Measurements from ENCODE around the gene CAMK2B. TPM values are rescaled to one million over a fixed set of nuclear protein-coding genes. Genes with fewer than 3 reads are reported as not detected.

The CAMK2B gene
- total RNA-seq, 1 experiment from 2014 or later: not detected

GRCh38 chr7:44187636-44188416 is 137.6 kb downstream of the CAMK2B start:
- no peaks in the 10 kb centered on the region for H3K9me3 Mint-ChIP-seq (ENCODE audit: unreplicated experiment)
- no peaks in the 10 kb centered on the region for H3K9me3 ChIP-seq
- no peaks in the 10 kb centered on the region for H3K36me3 ChIP-seq (ENCODE audit: control insufficient read depth, insufficient read depth, low read length)
- intact Hi-C loops (cut with micrococcal nuclease; ENCODE audit: unreplicated experiment): no loop called here
- H3K4me1 Mint-ChIP-seq (ENCODE audit: low read depth, unreplicated experiment): no peaks in the 10 kb centered on the region
- no peaks in the 10 kb centered on the region for H3K4me1 ChIP-seq
- no peak overlapping the region for H3K27ac Mint-ChIP-seq (ENCODE audit: unreplicated experiment)
- no TSS peak for BruUV-seq (replicated peaks)
- DNase-seq: no peak
- H3K27me3 ChIP-seq (replicated peaks; ENCODE audit: control insufficient read depth, insufficient read depth, low read length): no peaks in the 10 kb centered on the region; the same call in 1 of the 2 replicates
- H3K4me3 ChIP-seq (ENCODE audit: low read depth, low read length): no peak overlapping the region
- TF ChIP-seq CTCF (IDR thresholded peaks at IDR 0.05; ENCODE audit: insufficient read depth in 1 of 2, low read depth in 1 of 2, low read length in 1 of 2, severe bottlenecking in 1 of 2, unreplicated experiment in 1 of 2): no peak
- POLR2A ChIA-PET: no interaction called here
- CTCF ChIA-PET: no interaction called here
- no peak overlapping the region for H3K4me3 Mint-ChIP-seq (ENCODE audit: unreplicated experiment)
- H3K27me3 Mint-ChIP-seq (ENCODE audit: insufficient read depth, unreplicated experiment): peaks cover 11% of the 10 kb centered on the region
- no peaks in the 10 kb centered on the region for H3K36me3 Mint-ChIP-seq (ENCODE audit: insufficient read depth, unreplicated experiment)

GRCh38 chr7:44186736-44187135 is 138.7 kb downstream of the CAMK2B start:
- H3K4me1 Mint-ChIP-seq (ENCODE audit: low read depth, unreplicated experiment): no peaks in the 10 kb centered on the region
- no peak overlapping the region for H3K4me3 ChIP-seq (ENCODE audit: low read depth, low read length)
- no peaks in the 10 kb centered on the region for H3K9me3 Mint-ChIP-seq (ENCODE audit: unreplicated experiment)
- no peak overlapping the region for H3K4me3 Mint-ChIP-seq (ENCODE audit: unreplicated experiment)
- no peak for DNase-seq
- H3K36me3 Mint-ChIP-seq (ENCODE audit: insufficient read depth, unreplicated experiment): no peaks in the 10 kb centered on the region
- POLR2A ChIA-PET: no interaction called here
- H3K27ac Mint-ChIP-seq (ENCODE audit: unreplicated experiment): no peak overlapping the region
- no peaks in the 10 kb centered on the region; the same call in 1 of the 2 replicates for H3K27me3 ChIP-seq (replicated peaks; ENCODE audit: control insufficient read depth, insufficient read depth, low read length)
- intact Hi-C loops (cut with micrococcal nuclease; ENCODE audit: unreplicated experiment): no loop called here
- CTCF ChIA-PET: no interaction called here
- H3K4me1 ChIP-seq: no peaks in the 10 kb centered on the region
- H3K9me3 ChIP-seq: peaks cover 5% of the 10 kb centered on the region; the same call in 1 of the 2 replicates
- no peak for TF ChIP-seq CTCF (IDR thresholded peaks at IDR 0.05; ENCODE audit: insufficient read depth in 1 of 2, low read depth in 1 of 2, low read length in 1 of 2, severe bottlenecking in 1 of 2, unreplicated experiment in 1 of 2)
- BruUV-seq (replicated peaks): no TSS peak
- H3K36me3 ChIP-seq (ENCODE audit: control insufficient read depth, insufficient read depth, low read length): no peaks in the 10 kb centered on the region
- peaks cover 9% of the 10 kb centered on the region for H3K27me3 Mint-ChIP-seq (ENCODE audit: insufficient read depth, unreplicated experiment)

- peaks cover 5% of the 10 kb centered on the region; the same call in 1 of the 2 replicates for H3K9me3 ChIP-seq
- DNase-seq: no peak
- Mint-ChIP-seq H3K4me3 (ENCODE audit: unreplicated experiment) (no peak overlapping the region), H3K27me3 (ENCODE audit: insufficient read depth, unreplicated experiment) (peaks cover 5% of the 10 kb centered on the region), H3K27ac (ENCODE audit: unreplicated experiment) (no peak overlapping the region), H3K4me1 (ENCODE audit: low read depth, unreplicated experiment) (no peaks in the 10 kb centered on the region), H3K36me3 (ENCODE audit: insufficient read depth, unreplicated experiment) (no peaks in the 10 kb centered on the region), H3K9me3 (ENCODE audit: unreplicated experiment) (no peaks in the 10 kb centered on the region)
- H3K27me3 ChIP-seq (replicated peaks; ENCODE audit: control insufficient read depth, insufficient read depth, low read length): no peaks in the 10 kb centered on the region; the same call in 1 of the 2 replicates
- no TSS peak for BruUV-seq (replicated peaks)
- H3K36me3 ChIP-seq (ENCODE audit: control insufficient read depth, insufficient read depth, low read length): no peaks in the 10 kb centered on the region
- ChIA-PET CTCF (no interaction called here), POLR2A (no interaction called here)
- H3K4me3 ChIP-seq (ENCODE audit: low read depth, low read length): no peak overlapping the region
- TF ChIP-seq CTCF (IDR thresholded peaks at IDR 0.05; ENCODE audit: insufficient read depth in 1 of 2, low read depth in 1 of 2, low read length in 1 of 2, severe bottlenecking in 1 of 2, unreplicated experiment in 1 of 2): no peak
- intact Hi-C loops (cut with micrococcal nuclease; ENCODE audit: unreplicated experiment): no loop called here
- 0 out of 2 replicates have a peak, but pooled peaks cover 2% of the 10 kb centered on the region for H3K4me1 ChIP-seq
These were observed 139.7 kb downstream of the CAMK2B start for GRCh38 chr7:44185729-44186128.

Measured in Caco-2 (cell line).